PC-9 (cell line): ENCODE results near the gene DDX10. TPM values are rescaled to one million over a fixed set of nuclear protein-coding genes. Genes with fewer than 3 reads are reported as not detected.

Experiments used
- BruUV-seq: library from RNA; stranded (reverse); fragments of 400-500 nt; replicated peaks from 2 replicates; lab custom pipeline; 2021; lab: Mats Ljungman, UMichigan
- CTCF ChIA-PET: fragments of 300-600 bp; sonication (Branson Sonifier 250); formaldehyde crosslinking; loops from one replicate; lab custom pipeline; 2022; ENCODE audit warnings: antibody characterized with exemption; lab: Charles Lee
- POLR2A ChIA-PET: fragments of 300-600 bp; sonication (Branson Sonifier 250); formaldehyde crosslinking; loops from one replicate; lab custom pipeline; 2022; ENCODE audit warnings: antibody characterized with exemption; ENCODE audit not compliant: unreplicated experiment; lab: Charles Lee
- DNase-seq, 2 experiments: peaks; one replicate each; pipeline versions ENCODE4 v3.0.0 to v3.0.0-alpha.2; 2015 to 2022; ENCODE audit warnings: mixed read lengths in 1 of 2
- H2AFZ ChIP-seq: fragments of 200-600 bp; sonication (generic); 2 replicates; pipeline ENCODE4 v1.8.1; 2017; ENCODE audit warnings: antibody characterized with exemption
- H3F3A ChIP-seq: fragments of 200-600 bp; sonication (generic); 2 replicates; pipeline ENCODE4 v1.8.1; 2017; ENCODE audit warnings: antibody characterized with exemption, mild to moderate bottlenecking, low read depth; ENCODE audit not compliant: insufficient read depth
- H3K27ac ChIP-seq: fragments of 200-600 bp; sonication (generic); 2 replicates; pipeline ENCODE4 v1.6.1; 2016; ENCODE audit warnings: mixed run types
- H3K27me3 ChIP-seq: fragments of 200-600 bp; sonication (generic); 2 replicates; pipeline ENCODE4 v1.6.1; 2016; ENCODE audit warnings: low read depth, mixed run types; ENCODE audit not compliant: insufficient read depth
- H3K36me3 ChIP-seq: fragments of 200-600 bp; sonication (generic); 2 replicates; pipeline ENCODE4 v1.6.1; 2016; ENCODE audit warnings: low read depth, mixed run types
- H3K4me1 ChIP-seq: fragments of 200-600 bp; sonication (generic); replicated peaks from 2 replicates; pipeline ENCODE4 v1.6.1; 2016; ENCODE audit warnings: mixed run types; ENCODE audit not compliant: insufficient read depth
- H3K4me2 ChIP-seq: fragments of 200-600 bp; sonication (generic); 2 replicates; pipeline ENCODE4 v1.6.1; 2017; ENCODE audit warnings: mixed run types
- H3K4me3 ChIP-seq: fragments of 200-600 bp; sonication (generic); 2 replicates; pipeline ENCODE4 v1.6.1; 2016; ENCODE audit warnings: mixed run types
- H3K79me2 ChIP-seq: fragments of 200-600 bp; sonication (generic); 2 replicates; pipeline ENCODE4 v1.6.1; 2017; ENCODE audit warnings: low read depth, mixed run types
- H3K9me2 ChIP-seq: fragments of 200-600 bp; sonication (generic); 2 replicates; pipeline ENCODE4 v1.8.1; 2017; ENCODE audit warnings: mild to moderate bottlenecking; ENCODE audit not compliant: insufficient read depth
- H3K9me3 ChIP-seq: fragments of 200-600 bp; sonication (generic); 2 replicates; pipeline ENCODE4 v1.8.1; 2016; ENCODE audit warnings: low read depth; ENCODE audit not compliant: insufficient read depth
- H4K20me1 ChIP-seq: fragments of 200-600 bp; sonication (generic); 2 replicates; pipeline ENCODE4 v1.8.1; 2017; ENCODE audit not compliant: insufficient read depth
- EZH2 ChIP-seq: fragments of 200-600 bp; sonication (generic); IDR thresholded peaks from 2 replicates; pipeline ENCODE4 v1.8.0; 2017; ENCODE audit warnings: antibody characterized with exemption, low read depth
- intact Hi-C: fragments of 100-400 bp; cut with micrococcal nuclease; formaldehyde crosslinking; loops from one replicate; pipeline ENCODE4 v1.10.0; 2022; ENCODE audit not compliant: unreplicated experiment
- total RNA-seq: library from RNA; stranded (reverse); gene quantifications from 2 replicates; pipeline ENCODE4 v1.2.3, GENCODE V29; 2021
- TF ChIP-seq, protein P1 (sequence below): fragments of 200-600 bp; sonication (generic); conservative IDR thresholded peaks from 2 replicates; pipeline ENCODE4 v1.6.1; 2017; ENCODE audit warnings: mixed run types, antibody characterized with exemption, mild to moderate bottlenecking, moderate library complexity

DDX10 gene
- total RNA-seq, 1 experiment from 2014 or later: 26.4 TPM

DNA sequence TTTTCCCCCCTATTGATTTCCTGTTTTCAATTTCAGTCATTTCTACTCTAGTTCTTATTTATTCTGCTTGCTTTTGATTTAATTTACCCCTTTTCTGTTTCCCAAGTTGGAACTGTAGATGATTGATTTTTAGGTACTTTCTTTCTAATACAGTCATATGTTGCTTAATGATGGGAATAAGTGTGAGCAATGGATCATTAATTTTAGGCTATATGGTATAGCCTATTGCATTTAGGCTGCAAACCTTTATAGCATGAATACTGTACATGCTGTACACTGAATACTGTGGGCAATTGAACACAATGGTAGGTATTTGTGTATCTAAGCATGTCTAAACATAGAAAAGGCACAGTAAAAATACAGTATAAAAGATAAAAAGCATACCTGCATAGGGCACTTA is 44.9 kb downstream of the DDX10 start:
- TF ChIP-seq, protein P1, sequence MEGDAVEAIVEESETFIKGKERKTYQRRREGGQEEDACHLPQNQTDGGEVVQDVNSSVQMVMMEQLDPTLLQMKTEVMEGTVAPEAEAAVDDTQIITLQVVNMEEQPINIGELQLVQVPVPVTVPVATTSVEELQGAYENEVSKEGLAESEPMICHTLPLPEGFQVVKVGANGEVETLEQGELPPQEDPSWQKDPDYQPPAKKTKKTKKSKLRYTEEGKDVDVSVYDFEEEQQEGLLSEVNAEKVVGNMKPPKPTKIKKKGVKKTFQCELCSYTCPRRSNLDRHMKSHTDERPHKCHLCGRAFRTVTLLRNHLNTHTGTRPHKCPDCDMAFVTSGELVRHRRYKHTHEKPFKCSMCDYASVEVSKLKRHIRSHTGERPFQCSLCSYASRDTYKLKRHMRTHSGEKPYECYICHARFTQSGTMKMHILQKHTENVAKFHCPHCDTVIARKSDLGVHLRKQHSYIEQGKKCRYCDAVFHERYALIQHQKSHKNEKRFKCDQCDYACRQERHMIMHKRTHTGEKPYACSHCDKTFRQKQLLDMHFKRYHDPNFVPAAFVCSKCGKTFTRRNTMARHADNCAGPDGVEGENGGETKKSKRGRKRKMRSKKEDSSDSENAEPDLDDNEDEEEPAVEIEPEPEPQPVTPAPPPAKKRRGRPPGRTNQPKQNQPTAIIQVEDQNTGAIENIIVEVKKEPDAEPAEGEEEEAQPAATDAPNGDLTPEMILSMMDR: no peak
- TF ChIP-seq EZH2: no peak
- ChIA-PET CTCF (no interaction called here), POLR2A (no interaction called here)
- Histone ChIP-seq H4K20me1 (no peaks in the 10 kb centered on the region), H3K4me2 (no peak overlapping the region), H3K79me2 (no peaks in the 10 kb centered on the region; the same call in 1 of the 2 replicates), H3K27me3 (no peaks in the 10 kb centered on the region), H3K4me3 (no peak overlapping the region), H2AFZ (no peak overlapping the region), H3K9me2 (peaks cover 4% of the 10 kb centered on the region; the same call in 1 of the 2 replicates), H3K36me3 (peaks cover 62% of the 10 kb centered on the region), H3F3A (no peaks in the 10 kb centered on the region), H3K27ac (no peak overlapping the region), H3K9me3 (peaks cover 14% of the 10 kb centered on the region; the same call in 1 of the 2 replicates), H3K4me1 (no peaks in the 10 kb centered on the region)
- no TSS peak for BruUV-seq
- intact Hi-C loops: no loop called here
- no peak for DNase-seq

DNA sequence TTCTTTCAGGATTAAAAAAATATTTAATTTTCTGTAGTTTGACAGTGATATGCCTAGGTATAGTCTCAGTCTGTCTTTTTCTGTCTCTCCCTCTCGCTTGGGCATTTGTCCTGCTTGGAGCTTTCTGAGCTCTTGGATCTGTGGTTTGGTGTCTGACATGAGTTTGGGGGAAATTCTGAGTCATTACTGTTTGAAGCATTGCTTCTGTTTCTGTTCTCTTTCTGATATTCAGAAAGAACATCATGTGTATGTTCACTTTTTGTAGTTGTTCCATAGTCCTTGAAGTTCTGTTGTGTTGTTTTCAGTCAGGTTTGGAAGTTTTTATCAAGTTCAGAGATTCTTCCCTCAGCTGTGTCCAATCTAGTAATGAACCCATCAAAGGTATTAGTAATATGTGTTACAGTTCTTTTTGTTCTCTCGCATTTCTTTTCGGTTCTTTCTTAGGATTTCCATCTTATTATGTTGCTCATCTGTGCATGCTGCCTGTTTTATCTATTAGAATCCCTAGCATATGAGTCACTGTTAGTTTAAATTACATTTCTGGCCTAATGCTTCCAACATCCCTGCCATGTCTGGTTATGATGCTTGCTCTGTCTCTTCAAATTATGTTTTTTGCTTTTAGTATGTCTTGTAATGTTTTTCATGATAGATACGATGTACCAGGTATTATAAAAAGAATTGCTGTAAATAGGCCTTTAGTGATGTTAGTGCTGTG is 48.4 kb downstream of the DDX10 start:
- ChIA-PET CTCF (no interaction called here), POLR2A (no interaction called here)
- peaks cover 37% of the 10 kb centered on the region for H3K36me3 ChIP-seq
- no peak overlapping the region for H3K27ac ChIP-seq
- H4K20me1 ChIP-seq: no peaks in the 10 kb centered on the region
- no peak overlapping the region for H3K4me2 ChIP-seq
- no peaks in the 10 kb centered on the region for H3K4me1 ChIP-seq
- peaks cover 4% of the 10 kb centered on the region; the same call in 1 of the 2 replicates for H3K9me2 ChIP-seq
- no peaks in the 10 kb centered on the region for H3F3A ChIP-seq
- intact Hi-C loops: no loop called here
- no peak overlapping the region for H2AFZ ChIP-seq
- H3K4me3 ChIP-seq: no peak overlapping the region
- no TSS peak for BruUV-seq
- peaks cover 8% of the 10 kb centered on the region for H3K9me3 ChIP-seq
- DNase-seq: no peak
- no peak for TF ChIP-seq EZH2
- TF ChIP-seq, protein P1: no peak
- no peaks in the 10 kb centered on the region; the same call in 1 of the 2 replicates for H3K79me2 ChIP-seq
- H3K27me3 ChIP-seq: no peaks in the 10 kb centered on the region

DNA sequence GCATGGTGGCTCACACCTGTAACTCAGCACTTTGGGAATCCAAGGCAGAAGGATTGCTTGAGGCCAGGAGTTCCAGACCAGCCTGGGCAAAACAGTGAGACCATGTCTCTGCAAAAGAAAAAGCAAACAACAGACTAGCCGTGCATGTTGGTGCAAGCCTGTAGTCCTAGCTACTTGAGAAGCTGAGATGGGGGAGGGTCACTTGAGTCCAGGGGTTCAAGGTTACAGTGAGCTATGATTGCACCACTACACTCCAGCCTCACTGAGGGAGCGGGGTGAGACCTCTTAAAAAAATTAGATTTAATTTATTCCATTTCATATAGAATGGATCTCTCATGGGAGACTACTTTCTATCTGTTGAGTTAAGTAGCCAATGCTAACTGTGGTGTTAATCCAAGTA is 50.4 kb downstream of the DDX10 start:
- CTCF ChIA-PET: no interaction called here
- Histone ChIP-seq H3K4me1 (no peaks in the 10 kb centered on the region), H3F3A (no peaks in the 10 kb centered on the region), H3K36me3 (peaks cover 19% of the 10 kb centered on the region; the same call in 1 of the 2 replicates), H3K4me3 (no peak overlapping the region), H4K20me1 (no peaks in the 10 kb centered on the region), H3K27ac (no peak overlapping the region), H3K27me3 (no peaks in the 10 kb centered on the region), H3K9me2 (peaks cover 4% of the 10 kb centered on the region; the same call in 1 of the 2 replicates), H3K4me2 (no peak overlapping the region), H3K79me2 (no peaks in the 10 kb centered on the region; the same call in 1 of the 2 replicates), H3K9me3 (no peaks in the 10 kb centered on the region; the same call in 1 of the 2 replicates), H2AFZ (no peak overlapping the region)
- intact Hi-C loops: no loop called here
- BruUV-seq: no TSS peak
- TF ChIP-seq, protein P1: no peak
- TF ChIP-seq EZH2: no peak
- DNase-seq: no peak
- POLR2A ChIA-PET: no interaction called here
